Testis (tissue), 3 donors: ENCODE data around the gene SCRN1. TPM values are rescaled to one million over a fixed set of nuclear protein-coding genes. Genes with fewer than 3 reads are reported as not detected.
"Not testable (repeated sequence)": the region's sequence is repeated elsewhere in the genome, so short reads cannot be mapped to it uniquely, and the experiment has no call there.

ENCODE experiments used
- DNase-seq: peaks from one replicate; pipeline ENCODE4 v3.0.0-alpha.2; 2019
- H3K27ac ChIP-seq, 2 donors: fragments of 200-600 bp; sonication (generic); one replicate each; pipeline ENCODE4 v1.5.1; 2019
- H3K27me3 ChIP-seq: fragments of 200-600 bp; sonication (generic); one replicate; pipeline ENCODE4 v1.5.1; 2019
- H3K36me3 ChIP-seq: fragments of 200-600 bp; sonication (generic); one replicate; pipeline ENCODE4 v1.5.1; 2017; ENCODE audit warnings: low read depth; ENCODE audit errors: missing control alignments
- H3K4me1 ChIP-seq: fragments of 200-600 bp; sonication (generic); one replicate; pipeline ENCODE4 v1.5.1; 2019
- H3K4me3 ChIP-seq, 2 donors: fragments of 200-600 bp; sonication (generic); one replicate each; pipeline ENCODE4 v1.5.1; 2017 to 2019
- H3K9me3 ChIP-seq: fragments of 200-600 bp; sonication (generic); one replicate; pipeline ENCODE4 v1.5.1; 2017
- POLR2A ChIP-seq: fragments of 450-650 bp; IDR thresholded peaks from one replicate; pipeline ENCODE4 v1.6.1; 2017; ENCODE audit warnings: antibody characterized with exemption, mild to moderate bottlenecking, moderate library complexity
- WGBS, 2 donors: methylation state at CpG; one replicate each; pipeline ENCODE4 v1.1.5; 2018; 5-methylcytosine and 5-hydroxymethylcytosine counted together
- intact Hi-C: fragments of 100-400 bp; cut with DNase I; formaldehyde crosslinking; loops from one replicate; pipeline ENCODE4 v1.15.1; 2023; ENCODE audit warnings: low total_unique reads
- polyA plus RNA-seq: library from polyadenylated mRNA; stranded (reverse); fragments of 350-450 nt; fragmentation: Illumina TruSeq; extraction: RNeasy Lipid Tissue Mini Kit (QIAGEN cat#74804); gene quantifications from one replicate; pipeline ENCODE4 v1.2.3, GENCODE V29; 2014; ENCODE audit warnings: low read depth, low replicate concordance; ENCODE audit not compliant: insufficient read depth
- total RNA-seq, 2 donors: library from RNA; depleted of rRNA; stranded (reverse); fragments of >200 nt; gene quantifications; one replicate each; pipeline ENCODE4 v1.2.3, GENCODE V29; 2016
- TF ChIP-seq, protein P1 (sequence below), 3 experiments: fragments of 450-650 bp in 2 of 3; fragments of 200-600 bp in 1 of 3; sonication (generic) in 1 of 3; IDR thresholded peaks; one replicate each; pipeline ENCODE4 v1.5.1; 2016 to 2019; ENCODE audit warnings: antibody characterized with exemption in 3 of 3, mild to moderate bottlenecking in 2 of 3, moderate library complexity in 1 of 3

The SCRN1 gene
- total and polyA plus RNA-seq, 3 donors from 2014 or later = 56.8 to 107 (median 78.0) TPM

DNA sequence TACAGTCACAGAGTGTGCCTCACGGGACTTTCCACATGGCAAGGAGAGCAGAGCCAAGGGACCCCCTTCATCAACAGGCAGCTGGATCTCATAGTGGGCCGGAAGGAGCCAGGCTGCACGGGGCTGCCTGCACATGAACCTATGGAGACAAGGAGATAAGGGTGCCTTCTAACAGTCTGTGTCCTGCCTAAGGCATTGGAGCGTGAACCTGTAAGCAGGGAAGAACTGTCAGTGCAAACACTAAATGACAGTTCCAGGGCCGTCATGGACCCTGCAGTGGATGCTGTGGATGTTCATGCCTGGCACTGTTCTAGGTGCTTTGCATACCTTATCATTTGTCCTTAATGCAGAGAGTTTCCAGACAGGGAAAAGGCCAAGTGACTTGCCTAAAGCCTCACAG is 97.4 kb downstream of the SCRN1 start:
- no peak for DNase-seq
- Histone ChIP-seq H3K9me3 (no peaks in the 10 kb centered on the region), H3K4me1 (no peaks in the 10 kb centered on the region), H3K4me3 (no peak overlapping the region), H3K27me3 (no peaks in the 10 kb centered on the region), H3K27ac (no peak overlapping the region), H3K36me3 (no peaks in the 10 kb centered on the region)
- intact Hi-C loops = no loop called here
- no peak for TF ChIP-seq POLR2A
- TF ChIP-seq, protein P1, sequence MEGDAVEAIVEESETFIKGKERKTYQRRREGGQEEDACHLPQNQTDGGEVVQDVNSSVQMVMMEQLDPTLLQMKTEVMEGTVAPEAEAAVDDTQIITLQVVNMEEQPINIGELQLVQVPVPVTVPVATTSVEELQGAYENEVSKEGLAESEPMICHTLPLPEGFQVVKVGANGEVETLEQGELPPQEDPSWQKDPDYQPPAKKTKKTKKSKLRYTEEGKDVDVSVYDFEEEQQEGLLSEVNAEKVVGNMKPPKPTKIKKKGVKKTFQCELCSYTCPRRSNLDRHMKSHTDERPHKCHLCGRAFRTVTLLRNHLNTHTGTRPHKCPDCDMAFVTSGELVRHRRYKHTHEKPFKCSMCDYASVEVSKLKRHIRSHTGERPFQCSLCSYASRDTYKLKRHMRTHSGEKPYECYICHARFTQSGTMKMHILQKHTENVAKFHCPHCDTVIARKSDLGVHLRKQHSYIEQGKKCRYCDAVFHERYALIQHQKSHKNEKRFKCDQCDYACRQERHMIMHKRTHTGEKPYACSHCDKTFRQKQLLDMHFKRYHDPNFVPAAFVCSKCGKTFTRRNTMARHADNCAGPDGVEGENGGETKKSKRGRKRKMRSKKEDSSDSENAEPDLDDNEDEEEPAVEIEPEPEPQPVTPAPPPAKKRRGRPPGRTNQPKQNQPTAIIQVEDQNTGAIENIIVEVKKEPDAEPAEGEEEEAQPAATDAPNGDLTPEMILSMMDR (IDR thresholded peaks at IDR 0.05) = no peak
- 96% methylated on average over 4 to 5 of the region's 5 CpGs for WGBS, 2 donors

DNA sequence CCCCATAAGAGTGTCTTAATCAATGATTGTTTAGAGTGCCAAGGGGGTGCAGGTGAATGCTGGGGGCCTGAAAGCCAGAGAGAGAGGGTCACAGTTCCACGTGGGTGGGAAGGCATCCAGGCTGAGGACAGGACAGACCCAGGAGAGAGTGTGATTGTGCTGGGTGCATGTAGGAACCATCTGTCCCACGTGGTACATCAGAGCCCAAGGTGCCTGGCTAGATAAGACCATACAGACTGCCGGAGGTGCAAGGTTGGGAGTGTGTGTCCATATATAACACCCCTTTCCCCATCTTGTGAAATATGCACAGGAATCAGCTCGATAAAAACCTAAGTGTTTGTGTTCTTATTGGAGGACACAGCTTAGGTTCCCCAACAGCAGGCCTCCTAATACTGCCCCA is 97.8 kb downstream of the SCRN1 start:
- Histone ChIP-seq H3K27me3 (no peaks in the 10 kb centered on the region), H3K4me1 (no peaks in the 10 kb centered on the region), H3K27ac (no peak overlapping the region), H3K36me3 (no peaks in the 10 kb centered on the region), H3K9me3 (no peaks in the 10 kb centered on the region), H3K4me3 (no peak overlapping the region)
- intact Hi-C loops = no loop called here
- TF ChIP-seq POLR2A = no peak
- TF ChIP-seq, protein P1 (IDR thresholded peaks at IDR 0.05) = no peak
- no peak for DNase-seq
- WGBS, 2 donors = 72 to 73% methylated on average over 4 of the region's 4 CpGs

DNA sequence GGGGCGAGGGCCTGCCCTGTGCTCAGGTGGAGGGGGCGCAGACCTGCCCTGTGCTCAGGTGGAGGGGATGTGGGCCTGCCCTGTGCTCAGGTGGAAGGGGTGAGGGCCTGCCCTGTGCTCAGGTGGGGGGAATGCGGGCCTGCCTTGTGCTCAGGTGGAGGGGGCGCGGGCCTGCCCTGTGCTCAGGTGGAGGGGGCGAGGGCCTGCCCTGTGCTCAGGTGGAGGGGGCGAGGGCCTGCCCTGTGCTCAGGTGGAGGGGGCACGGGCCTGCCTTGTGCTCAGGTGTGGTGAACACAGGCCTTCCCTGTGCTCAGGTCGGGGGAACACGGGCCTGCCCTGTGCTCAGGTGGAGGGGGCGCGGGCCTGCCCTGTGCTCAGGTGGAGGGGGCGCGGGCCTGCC is 98.8 kb downstream of the SCRN1 start:
- intact Hi-C loops, H3K9me3 ChIP-seq, DNase-seq, H3K36me3 ChIP-seq, H3K4me3 ChIP-seq, H3K4me1 ChIP-seq, H3K27me3 ChIP-seq, H3K27ac ChIP-seq: not testable (repeated sequence)
- 76 to 94% methylated on average over 3 to 12 of the region's 14 CpGs for WGBS, 2 donors

DNA sequence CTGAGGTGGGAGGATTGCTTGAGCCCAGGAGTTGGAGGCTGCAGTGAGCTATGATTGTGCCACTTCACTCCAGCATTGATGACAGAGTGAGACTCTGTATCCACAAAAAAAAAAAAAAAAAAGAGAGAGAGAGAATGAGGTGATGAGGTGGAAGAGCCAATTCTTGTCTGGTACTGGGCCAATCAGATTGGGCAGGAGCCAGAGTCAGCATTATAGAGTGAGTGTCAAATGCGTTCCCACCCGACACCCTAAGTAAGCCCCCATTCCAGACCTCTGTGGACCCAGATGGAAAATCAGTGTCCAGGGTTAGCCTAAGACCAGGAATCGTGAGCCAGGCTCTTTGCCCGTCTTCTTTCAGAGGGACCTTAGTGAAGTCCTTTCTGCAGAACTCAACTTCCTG is 99.3 kb downstream of the SCRN1 start:
- Histone ChIP-seq H3K4me1 (no peaks in the 10 kb centered on the region), H3K27ac (no peak overlapping the region), H3K9me3 (no peaks in the 10 kb centered on the region), H3K36me3 (no peaks in the 10 kb centered on the region), H3K27me3 (no peaks in the 10 kb centered on the region), H3K4me3 (no peak overlapping the region)
- WGBS, 2 donors = 77 to 82% methylated on average over 4 of the region's 4 CpGs
- intact Hi-C loops = no loop called here
- DNase-seq = no peak
- TF ChIP-seq, protein P1 (IDR thresholded peaks at IDR 0.05) = no peak
- TF ChIP-seq POLR2A = no peak

DNA sequence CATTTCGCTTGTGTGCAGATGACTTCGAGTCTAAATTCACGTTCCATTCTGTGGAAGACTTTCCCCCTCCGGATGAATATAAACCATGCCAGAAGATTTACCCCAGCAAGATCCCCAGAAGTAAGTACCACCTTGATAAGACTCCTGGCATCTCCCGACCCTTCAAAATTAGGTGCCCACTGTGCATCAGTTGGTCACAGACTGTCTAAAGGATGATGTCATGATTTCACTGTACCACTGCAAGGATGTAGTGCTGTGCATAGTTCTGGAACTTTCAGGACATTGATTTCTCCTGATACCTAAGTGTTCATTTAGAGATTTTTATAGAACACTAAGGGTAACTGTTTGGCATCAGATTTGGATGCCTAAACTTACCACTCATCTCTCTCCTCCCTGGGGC is 100.3 kb downstream of the SCRN1 start:
- TF ChIP-seq, protein P1 (IDR thresholded peaks at IDR 0.05) = no peak
- H3K27me3 ChIP-seq = no peaks in the 10 kb centered on the region
- no peak overlapping the region for H3K4me3 ChIP-seq
- intact Hi-C loops = no loop called here
- no peak overlapping the region for H3K27ac ChIP-seq
- H3K4me1 ChIP-seq = no peaks in the 10 kb centered on the region
- H3K36me3 ChIP-seq = no peaks in the 10 kb centered on the region
- 91 to 93% methylated on average over 5 of the region's 5 CpGs for WGBS, 2 donors
- DNase-seq = no peak
- no peaks in the 10 kb centered on the region for H3K9me3 ChIP-seq
